Measurements from ENCODE around the gene SMAD1. TPM values are rescaled to one million over a fixed set of nuclear protein-coding genes. Genes with fewer than 3 reads are reported as not detected.
"Not testable (repeated sequence)": the region's sequence is repeated elsewhere in the genome, so short reads cannot be mapped to it uniquely, and the experiment has no call there.

The SMAD1 gene
- total RNA-seq, 2 experiments from 2014 or later, result 9.7 to 11.5 TPM

DNA sequence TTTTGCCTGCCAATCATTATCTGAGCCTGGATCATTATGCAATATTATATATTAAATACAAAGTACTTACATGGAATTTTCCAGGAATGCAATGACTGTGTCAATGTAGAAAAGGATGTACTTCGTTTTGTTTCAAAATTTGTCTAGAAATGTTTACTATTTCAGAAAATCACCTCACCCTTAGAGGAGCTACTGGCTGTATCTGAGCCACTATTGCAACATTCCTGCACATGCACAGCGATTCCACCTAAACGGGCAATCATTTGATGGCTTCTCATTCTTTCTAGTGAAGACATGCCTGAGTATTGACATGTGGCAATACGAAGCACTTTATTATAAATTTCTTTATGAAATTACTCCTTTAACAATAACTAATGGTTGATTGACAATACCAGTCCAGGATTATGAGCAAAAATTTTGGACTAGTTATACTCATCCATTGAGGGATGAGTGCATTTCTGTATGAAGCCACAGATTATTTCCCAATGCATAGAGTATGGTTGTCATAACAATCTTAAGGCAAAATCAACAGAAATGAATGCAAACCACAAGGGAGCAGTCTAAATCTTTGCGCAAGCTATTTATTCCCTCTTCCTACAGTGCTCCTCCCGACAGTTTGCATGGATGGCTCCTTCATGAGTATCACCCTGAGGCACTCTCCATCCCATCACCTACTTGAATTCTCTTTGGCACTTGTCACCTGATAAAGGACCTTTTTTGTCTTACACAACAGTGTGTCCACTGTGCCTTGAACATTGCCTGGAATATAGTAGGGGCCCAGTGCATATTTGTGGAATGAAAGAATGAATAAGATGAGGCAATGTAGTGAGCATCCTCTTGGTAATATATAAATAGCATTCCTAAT is 101.8 kb downstream of the SMAD1 start:
- DNase-seq (no peak), ATAC-seq (ENCODE audit: poor library complexity) (no peak)
- Histone ChIP-seq H3K27ac (ENCODE audit: low read depth in 1 of 2, low read length in 2 of 2) (no peak overlapping the region), H3K9me3 (ENCODE audit: control insufficient read depth in 1 of 2, insufficient read depth in 1 of 2, low read length in 2 of 2) (no peaks in the 10 kb centered on the region), H3K4me1 (ENCODE audit: insufficient read depth, low read length) (no peaks in the 10 kb centered on the region), H3K36me3 (ENCODE audit: insufficient read depth, low read length) (no peaks in the 10 kb centered on the region), H3K4me3 (ENCODE audit: low read length) (no peak overlapping the region), H3K27me3 (ENCODE audit: control insufficient read depth in 1 of 2, insufficient read depth in 2 of 2, low read length in 2 of 2) (peaks cover 0 to 5% of the 10 kb centered on the region in 2 experiments)
- Mint-ChIP-seq H3K4me3 (no peak overlapping the region), H3K27me3 (peaks cover 16% of the 10 kb centered on the region), H3K36me3 (ENCODE audit: low read depth) (no peaks in the 10 kb centered on the region), H3K4me1 (ENCODE audit: low read depth) (no peaks in the 10 kb centered on the region), H3K9me3 (peaks cover 6% of the 10 kb centered on the region), H3K27ac (no peak overlapping the region)
- CTCF ChIA-PET, result no interaction called here
- intact Hi-C loops (cut with DNase I, micrococcal nuclease), result no loop called here
- POLR2A ChIA-PET, result no interaction called here
- TF ChIP-seq CTCF (IDR thresholded peaks at IDR 0.05), result no peak

GRCh38 chr4:145587088-145587754 is 105.6 kb downstream of the SMAD1 start:
- no peak for TF ChIP-seq CTCF (IDR thresholded peaks at IDR 0.05)
- H3K4me3 Mint-ChIP-seq, result no peak overlapping the region
- no peak overlapping the region for H3K27ac Mint-ChIP-seq
- no peaks in the 10 kb centered on the region for H3K4me1 Mint-ChIP-seq (ENCODE audit: low read depth)
- no peaks in the 10 kb centered on the region for H3K36me3 ChIP-seq (ENCODE audit: insufficient read depth, low read length)
- CTCF ChIA-PET, result no interaction called here
- H3K4me3 ChIP-seq (ENCODE audit: low read length), result no peak overlapping the region
- DNase-seq (no peak), ATAC-seq (ENCODE audit: poor library complexity) (no peak)
- H3K36me3 Mint-ChIP-seq (ENCODE audit: low read depth), result no peaks in the 10 kb centered on the region
- H3K27ac ChIP-seq (ENCODE audit: low read depth in 1 of 2, low read length in 2 of 2), result no peak overlapping the region
- intact Hi-C loops (cut with DNase I, micrococcal nuclease), result no loop called here
- peaks cover under 1% of the 10 kb centered on the region for H3K9me3 Mint-ChIP-seq
- no peaks in the 10 kb centered on the region for H3K4me1 ChIP-seq (ENCODE audit: insufficient read depth, low read length)
- POLR2A ChIA-PET, result no interaction called here
- no peaks in the 10 kb centered on the region for H3K9me3 ChIP-seq (ENCODE audit: control insufficient read depth in 1 of 2, insufficient read depth in 1 of 2, low read length in 2 of 2)
- peaks cover 0 to 5% of the 10 kb centered on the region in 2 experiments for H3K27me3 ChIP-seq (ENCODE audit: control insufficient read depth in 1 of 2, insufficient read depth in 2 of 2, low read length in 2 of 2)
- H3K27me3 Mint-ChIP-seq, result peaks cover 14% of the 10 kb centered on the region

- DNase-seq; H3K9me3 Mint-ChIP-seq; H3K9me3 ChIP-seq (ENCODE audit: control insufficient read depth in 1 of 2, insufficient read depth in 1 of 2, low read length in 2 of 2); H3K27me3 ChIP-seq (ENCODE audit: control insufficient read depth in 1 of 2, insufficient read depth in 2 of 2, low read length in 2 of 2); ATAC-seq (ENCODE audit: poor library complexity); H3K4me3 ChIP-seq (ENCODE audit: low read length); intact Hi-C loops (cut with DNase I, micrococcal nuclease); H3K27ac Mint-ChIP-seq; CTCF ChIA-PET; POLR2A ChIA-PET; H3K4me1 ChIP-seq (ENCODE audit: insufficient read depth, low read length); H3K4me1 Mint-ChIP-seq (ENCODE audit: low read depth); H3K27ac ChIP-seq (ENCODE audit: low read depth in 1 of 2, low read length in 2 of 2); H3K36me3 ChIP-seq (ENCODE audit: insufficient read depth, low read length); H3K36me3 Mint-ChIP-seq (ENCODE audit: low read depth); H3K4me3 Mint-ChIP-seq: not testable (repeated sequence)
- peaks cover 19% of the 10 kb centered on the region for H3K27me3 Mint-ChIP-seq
These were observed 107.7 kb downstream of the SMAD1 start for GRCh38 chr4:145589381-145589780.
